GM12892 (cell line): ENCODE measurements around the gene CDKN2C.

Experiments
- DNase-seq: peaks from one replicate; pipeline ENCODE4 v3.0.0; 2011; ENCODE audit not compliant: insufficient read length
- FAIRE-seq: peaks from 2 replicates; lab custom pipeline; 2011; peaks lifted over from hg19 to GRCh38; lab: Jason Lieb, UNC
- POLR2A ChIP-seq: IDR thresholded peaks from 2 replicates; pipeline ENCODE4 v1.6.1; 2011; ENCODE audit warnings: low read depth, low read length, control low read depth
- POLR2AphosphoS5 ChIP-seq: IDR thresholded peaks from 2 replicates; pipeline ENCODE4 v1.6.1; 2011; ENCODE audit warnings: low read depth, low read length, control low read depth
- TAF1 ChIP-seq: IDR thresholded peaks from 2 replicates; pipeline ENCODE4 v1.6.1; 2011; ENCODE audit warnings: low read depth, mild to moderate bottlenecking, control low read depth, low read length, borderline replicate concordance

CDKN2C gene

GRCh38 chr1:50976890-50977574, 7.0 kb downstream of the CDKN2C start:
- DNase-seq, result peak; percentile 34
- peak; percentile 97 for FAIRE-seq
- TF ChIP-seq TAF1 (no peak), POLR2A (peak; percentile 45; the same call in 1 of the 2 replicates), POLR2AphosphoS5 (peak; percentile 65; the same call in 1 of the 2 replicates)

DNA sequence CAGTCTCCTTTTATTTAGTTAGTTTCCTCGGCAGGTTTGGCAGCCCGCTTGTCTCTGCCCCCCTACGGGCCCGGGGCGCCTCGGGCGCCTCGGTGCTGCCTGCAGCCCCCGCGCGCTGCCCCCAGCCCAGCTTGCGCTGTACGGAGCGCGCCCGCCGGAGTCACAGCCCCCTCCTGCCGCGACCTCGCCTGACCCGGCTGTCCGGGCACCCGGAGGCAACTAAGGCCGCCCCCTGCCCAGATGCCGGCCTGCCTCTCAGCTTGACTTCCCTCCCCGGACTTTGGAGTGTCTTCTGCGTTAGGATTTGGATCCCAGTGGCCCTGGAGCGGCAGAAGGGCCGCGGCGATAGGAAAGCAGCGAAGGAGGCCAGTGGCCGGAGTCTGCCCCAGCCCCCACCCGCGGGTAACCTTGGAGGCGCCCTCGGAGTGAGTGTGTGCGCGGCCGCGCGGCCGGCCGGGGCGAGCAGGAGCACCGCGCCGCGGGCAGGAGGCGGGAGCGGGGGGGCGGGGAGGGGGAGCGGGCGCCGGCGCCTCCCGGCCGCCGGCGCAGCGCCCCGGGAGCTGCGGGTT, 7.6 kb downstream of the CDKN2C start:
- FAIRE-seq (no peak), DNase-seq (peak; percentile 39)
- TF ChIP-seq POLR2A, result peak; percentile 56; the same call in 1 of the 2 replicates
- no peak; the same call in 1 of the 2 replicates for TF ChIP-seq TAF1
- TF ChIP-seq POLR2AphosphoS5, result no peak

GRCh38 chr1:50978144-50978851, 8.3 kb downstream of the CDKN2C start:
- no peak for FAIRE-seq
- TF ChIP-seq POLR2A (no peak), POLR2AphosphoS5 (peak; percentile 29; the same call in 1 of the 2 replicates), TAF1 (no peak; the same call in 1 of the 2 replicates)
- peak; percentile 32 for DNase-seq

DNA sequence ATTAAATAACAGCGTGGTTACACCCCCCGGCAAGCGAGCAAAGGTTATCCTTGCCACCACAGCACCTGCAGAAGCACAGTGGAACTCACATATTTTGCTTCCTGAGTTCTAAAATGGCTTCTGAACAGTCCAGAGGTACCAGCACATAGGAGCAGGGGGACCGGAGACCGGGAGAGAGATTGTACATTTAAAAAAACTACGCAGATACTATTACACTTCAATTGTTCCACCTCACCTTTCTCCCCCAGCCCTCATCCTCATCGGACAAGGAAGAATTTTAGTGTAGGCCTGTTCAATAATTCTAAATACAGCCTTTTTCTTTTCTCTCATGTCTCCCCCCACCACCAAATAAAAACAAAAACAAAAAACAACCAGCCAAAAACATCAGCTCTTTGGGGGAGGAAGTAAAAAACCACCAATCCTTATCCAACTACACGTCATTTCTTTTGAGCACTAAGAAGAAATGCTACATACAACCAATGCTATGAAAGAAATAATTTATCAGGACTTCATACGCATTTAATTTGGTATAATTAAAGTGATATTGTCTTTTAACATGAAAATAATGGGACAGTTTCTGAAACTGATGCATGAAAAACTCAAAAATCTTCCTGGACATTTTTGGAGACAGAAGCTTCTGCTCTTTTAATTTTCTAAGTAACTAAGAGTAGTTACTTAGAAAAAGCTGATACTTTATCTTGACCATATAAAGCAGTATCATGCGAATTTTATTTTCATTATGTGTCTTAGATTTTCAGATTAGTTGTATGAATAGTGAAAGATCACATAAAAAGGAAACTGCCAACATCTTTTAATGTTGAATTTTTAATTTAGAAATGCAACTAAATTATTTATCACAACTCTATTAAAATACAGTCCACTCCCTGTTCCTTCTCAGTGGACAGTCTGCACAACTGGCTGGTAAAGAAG, 9.1 kb downstream of the CDKN2C start:
- FAIRE-seq (peak; percentile 70), DNase-seq (no peak)

DNA sequence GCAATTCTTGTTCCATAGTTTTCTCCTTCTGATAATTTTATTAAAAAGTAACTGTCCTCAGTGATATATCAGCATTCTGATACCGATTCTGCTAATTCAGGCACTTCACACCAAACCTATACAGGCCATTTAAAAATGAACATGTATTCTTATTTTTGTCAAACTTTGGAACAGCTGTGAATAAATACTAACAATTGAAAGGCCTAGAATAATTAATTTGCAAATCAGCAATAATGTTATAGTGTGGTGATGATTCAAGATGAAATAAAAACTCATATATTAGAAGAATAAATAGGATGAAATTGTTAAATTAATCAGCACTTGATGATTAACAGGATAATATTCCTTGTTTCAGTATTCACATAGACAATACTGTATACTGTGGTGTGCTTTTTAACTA, 9.9 kb downstream of the CDKN2C start:
- TF ChIP-seq POLR2AphosphoS5, result no peak
- TF ChIP-seq POLR2A, result no peak
- no peak for TF ChIP-seq TAF1
- DNase-seq (no peak), FAIRE-seq (no peak)

More for the DNA sequence above, 9.1 kb downstream of the CDKN2C start:
- TF ChIP-seq POLR2AphosphoS5 (no peak), POLR2A (no peak), TAF1 (no peak)

DNA sequence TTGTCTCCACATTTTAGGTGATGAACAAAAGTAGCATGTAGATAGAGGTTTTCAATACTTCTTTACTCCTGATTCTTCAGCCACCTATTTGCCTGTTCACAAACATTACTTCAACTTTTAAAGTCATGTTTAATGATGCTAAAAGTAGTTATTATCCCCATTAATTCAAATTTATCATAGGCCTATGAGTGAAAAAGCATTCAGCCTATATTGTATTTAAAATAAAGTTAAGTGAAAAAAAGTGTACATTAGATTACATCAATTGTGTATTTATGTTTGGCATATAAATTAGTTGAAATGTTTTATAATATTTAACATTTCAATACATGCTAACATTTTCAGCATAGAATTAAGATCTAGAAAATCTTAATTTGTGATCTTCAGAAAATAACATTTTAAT, 10.5 kb downstream of the CDKN2C start:
- no peak for TF ChIP-seq TAF1
- no peak for TF ChIP-seq POLR2AphosphoS5
- no peak for TF ChIP-seq POLR2A
- FAIRE-seq, result no peak
- DNase-seq, result no peak

- TF ChIP-seq TAF1 (no peak), POLR2A (no peak), POLR2AphosphoS5 (no peak)
- no peak for DNase-seq
- no peak for FAIRE-seq
Measured at GRCh38 chr1:50981741-50982140, 11.7 kb downstream of the CDKN2C start.

DNA sequence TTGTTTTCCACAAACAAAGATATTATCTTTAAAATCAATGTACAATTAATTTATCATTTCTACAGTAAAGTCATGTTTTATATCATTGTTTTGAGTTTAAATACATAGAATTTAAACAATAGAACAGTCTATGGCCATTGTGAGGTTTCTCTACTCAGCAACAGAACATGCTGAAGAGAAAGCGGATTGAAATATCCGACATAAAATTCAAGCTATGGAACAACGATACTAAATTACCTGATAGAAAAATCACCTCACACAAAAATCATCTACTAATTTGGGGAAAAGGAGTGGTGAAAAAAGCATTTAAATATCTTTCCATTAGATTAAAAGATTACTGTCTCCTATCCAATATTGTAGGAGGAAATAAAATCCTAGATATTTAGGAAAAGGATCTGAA, 12.6 kb downstream of the CDKN2C start:
- TF ChIP-seq POLR2A (no peak), TAF1 (no peak), POLR2AphosphoS5 (no peak)
- FAIRE-seq (no peak), DNase-seq (no peak)

DNA sequence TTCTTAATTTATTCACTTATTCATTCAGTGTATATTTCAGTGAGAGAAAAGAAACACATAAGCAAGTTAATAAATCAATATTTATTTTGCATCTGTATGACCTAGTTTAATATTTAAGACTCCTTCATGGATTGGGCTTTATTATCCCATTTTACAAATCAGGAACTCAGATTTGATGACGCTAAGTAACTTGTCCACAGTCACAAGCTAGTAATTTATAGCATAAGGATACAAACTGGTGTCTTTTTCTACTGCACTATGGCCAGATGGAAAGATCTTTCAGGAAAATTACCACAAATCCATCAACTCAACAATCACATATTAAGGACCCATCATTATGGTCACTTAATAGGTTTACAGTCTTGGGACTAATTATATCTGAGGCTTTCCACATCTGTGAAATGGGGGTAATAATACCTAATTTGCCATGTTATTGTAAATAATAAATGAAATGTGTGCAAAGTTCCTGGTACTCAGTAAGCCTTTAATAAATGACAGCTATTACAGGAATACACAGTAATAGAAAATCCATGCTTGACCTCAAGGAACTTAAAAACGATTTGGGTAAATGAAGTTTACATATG, 13.3 kb downstream of the CDKN2C start:
- FAIRE-seq (no peak), DNase-seq (no peak)
- TF ChIP-seq POLR2A, result no peak
- TF ChIP-seq POLR2AphosphoS5, result no peak
- TF ChIP-seq TAF1, result no peak

DNA sequence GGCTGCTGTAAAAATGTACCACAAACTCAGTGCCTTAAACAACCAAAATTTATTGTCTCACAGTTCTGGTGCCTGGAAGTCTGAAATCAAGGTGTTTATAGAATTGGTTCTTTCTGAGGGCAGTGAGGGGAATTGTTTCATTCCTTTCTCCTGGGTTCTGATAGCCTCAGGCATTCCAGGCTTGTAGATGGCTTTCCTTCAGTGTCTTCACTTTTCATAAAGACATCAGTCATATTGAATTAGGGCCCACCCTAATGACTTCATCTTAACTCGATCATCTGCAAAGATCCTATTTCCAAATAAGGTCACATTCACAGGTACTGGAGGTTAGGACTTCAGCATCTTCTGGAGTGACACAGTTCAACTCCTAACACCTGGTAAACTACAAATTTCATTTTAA, 15.0 kb downstream of the CDKN2C start:
- FAIRE-seq, result no peak
- DNase-seq, result no peak
- peak; percentile 55; the same call in 1 of the 2 replicates for TF ChIP-seq POLR2A
- TF ChIP-seq TAF1, result no peak
- peak; percentile 19; the same call in 1 of the 2 replicates for TF ChIP-seq POLR2AphosphoS5

- FAIRE-seq (no peak), DNase-seq (no peak)
- TF ChIP-seq POLR2A (no peak), POLR2AphosphoS5 (no peak), TAF1 (no peak)
Measured at GRCh38 chr1:50986653-50987052, 16.6 kb downstream of the CDKN2C start.

- DNase-seq (no peak), FAIRE-seq (no peak)
- TF ChIP-seq TAF1, result no peak
Measured at GRCh38 chr1:50989694-50990093, 19.6 kb downstream of the CDKN2C start.
